GM12891 (cell line): ENCODE data around the gene RPS10.

Experiments used
- POLR2A ChIP-seq: IDR thresholded peaks from 2 replicates; pipeline ENCODE4 v1.6.1; 2011; ENCODE audit warnings: low read depth, low read length, control low read depth
- POLR2AphosphoS5 ChIP-seq: IDR thresholded peaks from 2 replicates; pipeline ENCODE4 v1.6.1; 2011; ENCODE audit warnings: low read depth, low read length, control low read depth

GRCh38 chr6:34374069-34374468 lies 51.8 kb downstream of the RPS10 start:
- TF ChIP-seq POLR2A (no peak), POLR2AphosphoS5 (no peak)
